Measurements from ENCODE around the gene G3BP1.

G3BP1 gene

DNA sequence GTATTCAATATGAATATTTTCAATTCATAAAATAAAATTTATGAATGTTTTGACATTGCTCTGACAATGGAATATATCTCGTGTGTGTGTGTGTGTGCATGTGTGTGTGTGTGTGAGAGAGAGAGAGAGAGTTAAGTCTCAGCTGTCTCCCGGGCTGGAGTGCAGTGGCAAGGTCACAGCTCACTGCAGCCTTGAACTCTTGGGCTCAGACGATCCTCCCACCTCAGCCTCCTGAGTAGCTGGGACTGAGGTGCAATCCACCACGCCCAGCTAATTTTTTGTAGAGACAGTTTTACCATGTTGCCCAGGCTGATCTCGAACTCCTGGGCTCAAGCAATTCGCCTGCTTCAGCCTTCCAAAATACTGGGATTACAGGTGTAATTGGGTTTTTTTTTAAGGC is 16.1 kb downstream of the G3BP1 start:
- peaks cover 9% of the 10 kb centered on the region for H3K36me3 ChIP-seq (ENCODE audit: insufficient read depth)
- H3K79me2 ChIP-seq (ENCODE audit: insufficient read depth, low read depth) = peaks cover 96% of the 10 kb centered on the region
- no peak overlapping the region for H3K4me2 ChIP-seq
- no peak overlapping the region for H3K4me3 ChIP-seq (IDR thresholded peaks at IDR 0.05; ENCODE audit: insufficient read depth, low read depth, low read length)
- TF ChIP-seq, protein P1, sequence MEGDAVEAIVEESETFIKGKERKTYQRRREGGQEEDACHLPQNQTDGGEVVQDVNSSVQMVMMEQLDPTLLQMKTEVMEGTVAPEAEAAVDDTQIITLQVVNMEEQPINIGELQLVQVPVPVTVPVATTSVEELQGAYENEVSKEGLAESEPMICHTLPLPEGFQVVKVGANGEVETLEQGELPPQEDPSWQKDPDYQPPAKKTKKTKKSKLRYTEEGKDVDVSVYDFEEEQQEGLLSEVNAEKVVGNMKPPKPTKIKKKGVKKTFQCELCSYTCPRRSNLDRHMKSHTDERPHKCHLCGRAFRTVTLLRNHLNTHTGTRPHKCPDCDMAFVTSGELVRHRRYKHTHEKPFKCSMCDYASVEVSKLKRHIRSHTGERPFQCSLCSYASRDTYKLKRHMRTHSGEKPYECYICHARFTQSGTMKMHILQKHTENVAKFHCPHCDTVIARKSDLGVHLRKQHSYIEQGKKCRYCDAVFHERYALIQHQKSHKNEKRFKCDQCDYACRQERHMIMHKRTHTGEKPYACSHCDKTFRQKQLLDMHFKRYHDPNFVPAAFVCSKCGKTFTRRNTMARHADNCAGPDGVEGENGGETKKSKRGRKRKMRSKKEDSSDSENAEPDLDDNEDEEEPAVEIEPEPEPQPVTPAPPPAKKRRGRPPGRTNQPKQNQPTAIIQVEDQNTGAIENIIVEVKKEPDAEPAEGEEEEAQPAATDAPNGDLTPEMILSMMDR (conservative IDR thresholded peaks at IDR 0.05; ENCODE audit: low read depth, low read length) = no peak
- H3K27ac ChIP-seq = no peak overlapping the region
- no peaks in the 10 kb centered on the region for H3K27me3 ChIP-seq (ENCODE audit: insufficient read depth, low read depth)
- no peak overlapping the region for H3K9ac ChIP-seq
- H3K4me1 ChIP-seq (ENCODE audit: low read depth, poor library complexity, severe bottlenecking) = peaks cover 4% of the 10 kb centered on the region
- H2AFZ ChIP-seq (ENCODE audit: low read depth) = no peak overlapping the region
- H4K20me1 ChIP-seq (ENCODE audit: insufficient read depth) = peaks cover 16% of the 10 kb centered on the region

DNA sequence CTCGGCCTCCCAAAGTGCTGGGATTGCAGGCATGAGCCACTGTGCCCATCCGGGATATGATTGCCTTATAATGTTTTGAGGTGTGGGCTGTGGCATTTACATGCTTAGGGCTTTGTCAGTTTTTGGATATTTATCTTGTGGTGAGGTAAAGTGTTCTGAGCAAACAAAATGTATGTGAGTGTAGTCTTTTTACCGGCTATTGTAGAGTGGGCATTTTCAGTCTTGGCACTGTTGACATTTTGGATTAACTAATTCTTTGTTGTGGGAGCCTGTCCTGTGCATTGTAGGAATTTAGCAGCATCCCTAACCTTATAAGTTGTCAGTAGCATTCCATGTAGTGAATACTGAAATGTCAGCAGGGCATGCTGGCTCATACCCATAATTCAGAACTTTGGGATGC is 21.6 kb downstream of the G3BP1 start:
- Histone ChIP-seq H3K4me1 (ENCODE audit: low read depth, poor library complexity, severe bottlenecking) (no peaks in the 10 kb centered on the region), H4K20me1 (ENCODE audit: insufficient read depth) (0 out of 2 replicates have a peak, but pooled peaks cover 3% of the 10 kb centered on the region), H3K4me3 (IDR thresholded peaks at IDR 0.05; ENCODE audit: insufficient read depth, low read depth, low read length) (no peak overlapping the region), H3K9ac (no peak overlapping the region), H2AFZ (ENCODE audit: low read depth) (no peak overlapping the region), H3K27me3 (ENCODE audit: insufficient read depth, low read depth) (no peaks in the 10 kb centered on the region), H3K36me3 (ENCODE audit: insufficient read depth) (peaks cover 13% of the 10 kb centered on the region), H3K27ac (no peak overlapping the region), H3K79me2 (ENCODE audit: insufficient read depth, low read depth) (peaks cover 73% of the 10 kb centered on the region), H3K4me2 (no peak overlapping the region)
- TF ChIP-seq, protein P1 (conservative IDR thresholded peaks at IDR 0.05; ENCODE audit: low read depth, low read length) = no peak

DNA sequence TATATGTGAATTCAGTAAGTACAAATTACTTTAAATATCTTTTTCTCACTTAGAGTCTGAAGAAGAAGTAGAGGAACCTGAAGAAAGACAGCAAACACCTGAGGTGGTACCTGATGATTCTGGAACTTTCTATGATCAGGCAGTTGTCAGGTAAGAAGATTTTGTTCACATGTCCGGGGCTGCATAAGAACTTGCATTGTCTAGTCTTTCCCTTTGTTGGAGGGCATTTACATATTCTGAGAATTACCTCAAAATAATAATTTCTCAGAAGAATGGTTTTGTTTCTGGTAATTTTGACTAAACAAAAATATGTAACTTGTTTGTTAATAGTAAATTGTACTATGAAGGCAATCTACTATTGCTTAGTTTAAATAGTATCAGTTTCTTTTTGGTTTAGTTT is 23.7 kb downstream of the G3BP1 start:
- Histone ChIP-seq H3K4me1 (ENCODE audit: low read depth, poor library complexity, severe bottlenecking) (no peaks in the 10 kb centered on the region), H3K79me2 (ENCODE audit: insufficient read depth, low read depth) (peaks cover 58% of the 10 kb centered on the region), H3K27ac (no peak overlapping the region), H3K36me3 (ENCODE audit: insufficient read depth) (peaks cover 13% of the 10 kb centered on the region), H2AFZ (ENCODE audit: low read depth) (no peak overlapping the region), H4K20me1 (ENCODE audit: insufficient read depth) (0 out of 2 replicates have a peak, but pooled peaks cover 3% of the 10 kb centered on the region), H3K4me2 (no peak overlapping the region), H3K27me3 (ENCODE audit: insufficient read depth, low read depth) (no peaks in the 10 kb centered on the region), H3K9ac (no peak overlapping the region), H3K4me3 (IDR thresholded peaks at IDR 0.05; ENCODE audit: insufficient read depth, low read depth, low read length) (no peak overlapping the region)
- TF ChIP-seq, protein P1 (conservative IDR thresholded peaks at IDR 0.05; ENCODE audit: low read depth, low read length) = no peak

DNA sequence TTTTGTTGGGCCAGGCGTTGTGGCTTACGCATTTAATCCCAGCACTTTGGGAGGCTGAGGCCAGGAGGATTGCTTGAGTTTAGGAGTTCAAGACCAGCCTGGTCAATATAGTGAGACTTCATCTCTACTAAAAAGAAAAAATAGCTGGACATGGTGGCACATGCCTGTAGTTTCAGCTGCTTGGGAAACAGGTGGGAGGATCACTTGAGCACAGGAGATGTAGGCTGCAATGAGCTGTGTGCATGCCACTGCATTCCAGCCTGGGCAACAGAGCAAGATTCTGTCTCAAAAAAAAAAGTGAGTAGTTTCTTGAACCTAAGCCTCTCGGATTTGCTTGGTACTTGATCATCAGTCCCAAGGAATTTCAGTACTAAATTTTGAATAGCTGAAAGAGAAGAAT is 26.9 kb downstream of the G3BP1 start:
- Histone ChIP-seq H3K4me1 (ENCODE audit: low read depth, poor library complexity, severe bottlenecking) (no peaks in the 10 kb centered on the region), H3K9ac (no peak overlapping the region), H3K79me2 (ENCODE audit: insufficient read depth, low read depth) (peaks cover 28% of the 10 kb centered on the region; the same call in 1 of the 2 replicates), H3K36me3 (ENCODE audit: insufficient read depth) (0 out of 2 replicates have a peak, but pooled peaks cover 5% of the 10 kb centered on the region), H2AFZ (ENCODE audit: low read depth) (no peak overlapping the region), H4K20me1 (ENCODE audit: insufficient read depth) (0 out of 2 replicates have a peak, but pooled peaks cover 3% of the 10 kb centered on the region), H3K27me3 (ENCODE audit: insufficient read depth, low read depth) (no peaks in the 10 kb centered on the region), H3K27ac (no peak overlapping the region), H3K4me3 (IDR thresholded peaks at IDR 0.05; ENCODE audit: insufficient read depth, low read depth, low read length) (no peak overlapping the region), H3K4me2 (no peak overlapping the region)
- TF ChIP-seq, protein P1 (conservative IDR thresholded peaks at IDR 0.05; ENCODE audit: low read depth, low read length) = no peak
